Fibroblast of lung (primary cell): ENCODE measurements around the gene GMPR2.

Source experiments
- CTCF ChIP-seq, 2 donors: IDR thresholded peaks in 1 of 2; conservative IDR thresholded peaks in 1 of 2; 1 replicate in 1 of 2; 2 replicates in 1 of 2; pipeline ENCODE4 v1.5.1; 2011 to 2012; ENCODE audit warnings: low read length in 2 of 2, control low read depth in 1 of 2, inconsistent platforms in 1 of 2, low read depth in 1 of 2, mild to moderate bottlenecking in 1 of 2
- EZH2 ChIP-seq: IDR thresholded peaks from 2 replicates; pipeline ENCODE4 v1.5.1; 2012; ENCODE audit warnings: low read length, control low read depth, mild to moderate bottlenecking; ENCODE audit errors: missing control alignments

- no peak for TF ChIP-seq CTCF (conservative IDR thresholded peaks at IDR 0.05 in 1 of 2, IDR thresholded peaks at IDR 0.05 in 1 of 2; ENCODE audit: low read depth in 1 of 2, low read length in 2 of 2)
- no peak for TF ChIP-seq EZH2
Measured at GRCh38 chr14:24240110-24240918, 7.6 kb downstream of the GMPR2 start.
